GM21737 (cell line): ENCODE data around the gene XKR7.
"Not testable (repeated sequence)": the region's sequence is repeated elsewhere in the genome, so short reads cannot be mapped to it uniquely, and the experiment has no call there.

Experiments used
- ATAC-seq: cut with Tn5 transposase; IDR thresholded peaks from one replicate; pipeline ENCODE4 v1.9.1; 2021; ENCODE audit warnings: mild to moderate bottlenecking, moderate library complexity; ENCODE audit not compliant: unreplicated experiment

XKR7 gene

DNA sequence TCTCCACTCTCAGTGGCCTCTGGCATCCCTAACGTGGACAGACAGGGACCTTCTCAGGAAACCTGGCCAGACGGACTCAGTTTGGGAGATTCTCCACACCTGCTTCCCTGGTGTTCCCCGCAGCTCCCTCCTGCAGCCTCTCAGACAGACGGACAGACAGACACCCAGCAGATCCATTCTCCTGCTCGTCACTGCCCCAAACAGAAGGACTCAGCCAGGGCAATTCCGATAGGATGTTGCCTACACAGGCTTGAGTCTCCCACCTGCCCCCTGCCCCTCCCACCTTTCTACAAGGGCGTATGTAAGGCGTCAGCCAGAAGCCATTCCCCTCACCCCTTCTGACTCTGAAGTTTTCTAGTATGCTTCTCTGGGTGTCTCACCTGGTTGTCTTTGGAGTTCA lies 42.7 kb downstream of the XKR7 start:
- ATAC-seq, result no peak

DNA sequence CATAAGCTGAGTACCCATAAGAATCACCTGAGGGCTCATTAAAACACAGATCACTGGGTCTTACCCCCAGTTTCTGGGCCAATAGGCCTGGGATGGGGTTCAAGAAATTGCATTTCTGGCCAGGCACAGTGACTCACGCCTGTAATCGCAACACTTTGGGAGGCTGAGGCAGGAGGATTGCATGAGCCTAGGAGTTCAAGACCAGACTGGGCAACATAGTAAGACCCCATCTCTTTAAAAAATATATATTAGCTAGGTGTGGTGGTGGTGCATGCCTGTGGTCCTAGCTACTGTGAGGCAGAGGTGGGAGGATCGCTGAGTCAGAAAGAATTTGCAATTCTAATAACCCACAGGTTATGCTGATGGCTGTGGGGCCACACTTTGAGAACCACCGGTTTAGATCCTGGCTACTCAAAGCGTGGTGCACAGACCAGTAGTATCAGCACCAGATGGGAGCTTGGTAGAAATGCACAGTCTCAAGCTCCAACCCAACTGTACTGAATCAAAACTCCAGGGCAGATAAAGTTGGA lies 44.3 kb downstream of the XKR7 start:
- no peak for ATAC-seq

DNA sequence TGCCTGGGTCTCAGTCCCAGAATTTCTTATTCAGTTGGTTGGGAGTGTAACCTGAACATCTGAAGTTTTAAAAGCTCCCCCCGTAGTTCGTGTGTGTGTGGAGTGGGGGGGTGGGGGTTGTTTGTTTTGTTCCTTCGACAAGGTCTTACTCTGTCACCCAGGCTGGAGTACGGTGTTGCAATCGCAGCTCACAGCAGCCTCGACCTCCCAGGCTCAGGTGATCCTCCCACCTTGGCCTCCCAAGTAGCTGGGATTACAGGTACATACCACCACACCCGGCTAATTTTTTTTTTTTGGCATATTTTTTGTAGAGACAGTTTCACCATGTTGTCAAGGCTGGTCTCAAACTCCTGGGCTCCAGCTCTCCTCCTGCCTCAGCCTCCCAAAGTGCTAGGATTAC lies 45.4 kb downstream of the XKR7 start:
- ATAC-seq, result no peak

DNA sequence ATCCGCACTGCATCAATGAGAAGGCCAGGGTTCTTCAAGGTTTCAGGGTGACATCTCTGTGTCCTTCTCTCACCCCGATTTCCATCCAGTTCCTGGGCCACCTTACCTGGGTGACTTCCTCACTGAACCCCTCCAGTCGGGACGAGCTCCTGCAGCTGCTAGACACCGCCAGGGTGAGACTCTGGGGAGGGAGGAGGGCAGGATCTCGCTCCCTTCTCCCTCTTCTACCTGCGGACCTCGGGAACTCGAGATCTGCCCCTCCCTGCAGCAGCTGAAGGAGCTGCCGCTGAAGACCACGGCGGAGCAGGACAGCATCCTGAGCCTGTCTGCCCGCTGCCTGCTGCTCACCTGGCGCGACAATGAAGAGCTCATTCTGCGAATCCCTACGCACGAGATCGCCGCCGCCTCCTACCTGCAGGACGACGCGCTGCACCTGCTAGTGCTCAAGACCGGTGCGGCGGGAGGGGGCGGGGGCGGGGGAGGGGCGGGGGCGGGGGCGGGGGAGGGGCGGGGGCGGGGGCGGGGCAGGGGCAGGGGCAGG lies 49.8 kb downstream of the XKR7 start:
- ATAC-seq, result no peak

DNA sequence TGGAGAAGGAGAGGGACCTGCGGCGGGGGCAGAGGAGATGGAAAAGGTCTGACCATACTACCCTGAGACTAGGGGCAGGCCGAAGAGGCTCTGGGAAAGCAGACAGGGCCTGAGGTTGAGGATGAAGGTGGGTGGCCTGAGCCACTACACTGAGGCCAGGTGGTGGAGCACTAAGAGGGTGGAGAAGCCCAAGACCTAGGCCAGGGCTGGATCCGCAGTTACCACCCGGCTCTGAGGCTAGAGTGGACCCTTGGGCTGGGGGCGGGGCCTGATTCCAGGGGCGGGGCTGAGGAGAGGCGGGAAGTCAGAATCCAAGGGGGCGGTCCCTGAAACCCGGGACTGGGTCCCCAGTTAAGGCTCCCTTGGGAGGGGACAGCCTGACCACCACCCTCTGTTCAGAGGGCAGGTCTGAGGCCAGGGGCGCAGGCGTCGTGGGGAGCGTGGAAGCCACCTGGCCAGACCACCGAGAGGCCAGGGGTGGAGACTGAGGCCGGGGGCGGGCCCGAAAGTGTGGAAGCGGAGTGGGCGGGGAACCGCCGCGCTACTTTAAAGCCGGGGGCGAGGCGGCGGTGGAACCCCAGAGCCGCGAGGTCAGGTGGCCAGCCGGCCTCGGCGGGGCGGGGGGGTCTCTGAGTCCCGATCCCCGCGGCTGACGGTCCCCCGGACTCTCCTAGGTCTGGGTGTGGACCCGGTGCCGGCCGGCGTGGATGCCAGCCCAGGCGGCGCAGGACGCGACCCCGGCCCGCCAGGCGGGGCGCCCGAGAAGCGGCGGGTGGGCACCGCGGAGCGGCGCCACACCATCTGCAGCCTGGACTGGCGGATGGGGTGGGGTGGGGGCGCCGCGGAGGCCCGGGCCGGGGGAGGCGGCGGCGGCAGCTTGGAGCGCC lies 50.6 kb downstream of the XKR7 start:
- ATAC-seq, result no peak

DNA sequence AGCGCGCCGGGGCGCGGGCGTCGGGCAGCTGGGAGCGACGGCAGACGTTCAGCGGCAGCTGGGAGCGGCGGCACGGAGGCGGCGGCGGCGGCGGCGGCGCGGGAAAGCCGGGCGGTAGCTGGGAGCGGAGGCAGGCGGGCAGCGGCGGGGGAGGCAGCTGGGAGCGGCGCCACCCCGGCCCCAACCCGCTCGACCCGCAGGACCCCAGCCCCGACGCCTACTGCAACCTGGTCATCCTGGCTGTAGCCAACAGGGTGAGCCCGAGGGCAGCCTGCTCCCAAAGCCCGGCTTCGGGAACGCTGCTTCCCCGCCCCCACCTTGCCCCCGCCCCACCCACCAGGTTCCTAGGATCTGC lies 51.2 kb downstream of the XKR7 start:
- no peak for ATAC-seq

DNA sequence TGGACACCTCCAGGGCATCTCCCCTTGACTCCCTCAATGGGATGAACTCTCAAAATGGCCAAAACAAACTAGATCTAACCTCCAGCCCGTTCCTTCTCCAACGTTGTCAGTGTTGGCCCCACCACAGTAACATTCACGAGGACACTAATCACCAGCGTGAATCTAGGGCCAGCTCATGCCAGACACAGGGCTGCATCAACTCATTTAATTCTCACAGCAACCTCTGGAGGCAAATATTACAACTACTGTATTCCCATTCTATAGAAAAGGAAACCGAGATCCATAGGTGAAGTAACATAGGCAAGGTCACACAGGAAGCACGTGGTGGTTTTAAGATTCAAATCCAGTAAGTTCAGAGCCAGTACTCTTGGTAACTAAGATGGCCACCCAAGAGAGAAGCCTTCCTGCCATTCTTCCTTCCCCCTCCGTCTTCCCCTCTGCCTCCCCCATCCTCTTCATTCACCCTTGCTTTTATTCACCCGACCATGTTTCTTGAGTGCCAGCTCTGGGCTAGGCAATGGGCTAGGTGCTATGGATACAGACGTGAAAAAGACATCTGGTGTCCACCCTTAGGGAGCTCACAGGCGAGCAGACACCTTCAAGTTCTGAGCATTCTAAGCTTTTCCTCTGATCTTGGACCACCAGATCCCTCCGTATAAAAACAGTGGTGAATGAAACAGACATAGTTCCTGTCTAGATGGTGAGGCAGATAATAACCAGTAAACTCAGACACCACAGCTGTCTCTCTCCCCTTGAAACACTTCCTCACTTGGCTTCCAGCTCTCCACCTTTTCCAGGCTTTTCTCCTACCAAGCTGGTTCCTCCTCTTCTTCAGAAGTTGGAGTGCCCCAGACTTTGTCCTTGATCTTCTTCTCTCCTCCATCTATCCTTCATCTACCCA lies 51.9 kb downstream of the XKR7 start:
- ATAC-seq, result no peak

DNA sequence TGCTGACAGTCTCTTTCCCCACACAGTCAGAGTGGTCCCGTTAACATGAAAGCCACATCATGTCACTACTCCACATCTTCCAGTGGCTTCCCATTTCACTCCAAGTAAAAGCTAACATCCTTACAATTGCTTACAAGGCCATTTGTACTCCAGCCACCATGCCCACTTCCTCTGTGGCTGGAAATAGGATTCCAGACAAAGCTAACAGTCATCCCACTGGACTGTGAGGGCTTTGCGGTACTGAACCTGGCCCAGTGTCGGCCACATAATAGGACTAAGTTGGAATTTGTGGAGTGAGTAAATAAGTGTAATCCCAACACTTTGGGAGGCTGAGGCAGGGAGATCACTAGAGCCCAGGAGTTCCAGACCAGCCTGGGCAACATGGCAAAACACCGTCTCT lies 53.1 kb downstream of the XKR7 start:
- no peak for ATAC-seq

DNA sequence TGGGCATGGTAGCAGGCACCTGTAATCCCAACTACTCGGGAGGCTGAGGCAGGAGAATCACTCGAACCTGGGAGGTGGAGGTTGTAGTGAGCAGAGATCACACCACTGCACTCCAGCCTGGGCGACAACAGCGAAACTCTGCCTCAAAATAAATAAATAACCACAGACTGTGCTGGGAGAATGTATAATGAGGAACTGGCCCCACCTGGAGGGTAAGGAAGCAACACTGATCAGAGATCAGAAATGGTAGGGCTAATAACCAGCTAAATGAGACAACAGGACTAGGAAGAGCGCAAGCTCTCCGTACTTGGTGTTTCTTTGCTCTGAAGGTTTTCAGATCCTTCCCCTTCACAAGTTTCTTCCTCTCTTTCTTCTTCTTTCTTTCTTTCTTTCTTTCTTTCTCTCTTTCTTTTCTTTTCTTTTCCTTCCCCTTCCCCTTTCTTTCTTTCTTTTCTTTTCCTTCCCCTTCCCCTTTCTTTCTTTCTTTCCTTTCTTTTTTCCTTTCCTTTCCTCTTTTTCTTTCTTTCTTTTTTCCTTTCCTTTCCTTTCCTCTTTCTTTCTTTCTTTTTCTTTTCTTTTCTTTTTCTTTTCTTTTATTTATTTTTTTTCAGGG lies 56.8 kb downstream of the XKR7 start:
- ATAC-seq, result no peak

DNA sequence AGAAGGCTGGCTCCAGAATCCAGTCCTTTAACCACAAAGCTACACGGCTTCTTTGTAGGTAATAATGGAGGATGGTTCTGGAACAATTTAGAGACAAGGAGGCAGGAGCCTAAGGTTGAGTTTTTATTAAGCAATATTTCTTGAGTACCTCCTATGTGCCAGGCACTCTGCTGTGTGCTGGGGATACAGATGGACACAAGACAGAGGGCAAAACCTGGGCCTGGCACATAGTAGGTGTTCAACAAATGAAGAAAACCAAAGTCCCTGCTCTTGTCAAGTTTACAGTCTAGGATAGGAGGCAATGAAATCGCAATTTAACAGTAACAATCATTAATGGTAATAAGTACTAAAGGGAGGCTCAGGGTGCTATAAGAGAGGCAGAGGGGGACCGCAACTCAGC lies 59.7 kb downstream of the XKR7 start:
- no peak for ATAC-seq

DNA sequence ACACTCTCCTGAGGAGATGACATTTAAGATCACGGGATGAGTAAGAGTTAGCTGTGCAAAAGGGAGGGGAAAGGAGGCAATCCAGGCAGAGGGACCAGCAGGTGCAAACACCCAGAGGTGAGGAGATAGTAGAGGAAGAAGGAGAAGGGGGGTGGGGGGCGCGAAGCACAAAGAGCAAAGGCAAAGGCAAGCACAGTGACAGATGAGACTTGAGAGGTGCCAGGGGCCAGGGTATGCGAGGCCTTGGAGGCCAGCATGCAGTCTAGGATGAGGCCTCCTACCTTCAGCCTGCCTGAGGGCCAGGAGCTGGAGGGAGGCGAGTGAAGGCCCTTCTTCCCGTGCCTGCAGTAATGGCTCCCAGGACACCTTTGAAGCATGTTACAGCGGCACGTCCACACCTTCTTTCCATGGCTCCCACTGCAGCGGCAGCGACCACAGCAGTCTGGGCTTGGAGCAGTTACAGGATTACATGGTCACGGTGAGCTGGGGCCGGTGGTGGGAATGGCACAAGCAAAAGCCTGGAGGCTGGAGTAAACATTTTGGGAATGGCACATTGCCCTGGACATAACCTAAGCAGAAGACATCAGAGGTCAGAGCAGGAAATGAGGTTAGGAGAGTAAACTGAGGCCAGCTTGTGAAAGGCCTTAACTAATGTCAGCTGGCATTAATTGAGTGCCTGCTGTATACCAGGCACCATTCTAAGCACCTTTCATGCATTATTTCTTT lies 60.9 kb downstream of the XKR7 start:
- ATAC-seq, result no peak

DNA sequence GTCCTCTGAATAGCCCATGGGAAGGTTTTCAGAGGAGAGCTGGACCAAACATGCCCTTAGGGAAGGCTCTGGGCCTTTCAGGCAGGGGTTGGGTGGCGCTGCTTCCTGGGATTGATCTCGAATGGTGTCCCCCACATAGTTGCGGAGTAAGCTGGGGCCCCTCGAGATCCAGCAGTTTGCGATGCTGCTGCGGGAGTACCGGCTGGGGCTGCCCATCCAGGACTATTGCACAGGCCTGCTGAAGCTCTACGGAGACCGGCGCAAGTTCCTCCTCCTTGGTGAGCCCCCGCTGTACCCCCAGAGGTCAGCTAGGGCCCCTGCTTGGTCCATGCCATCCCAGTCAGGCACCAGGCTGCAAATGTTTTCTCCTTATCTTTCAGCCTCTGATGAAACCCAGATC lies 61.6 kb downstream of the XKR7 start:
- ATAC-seq, result no peak

DNA sequence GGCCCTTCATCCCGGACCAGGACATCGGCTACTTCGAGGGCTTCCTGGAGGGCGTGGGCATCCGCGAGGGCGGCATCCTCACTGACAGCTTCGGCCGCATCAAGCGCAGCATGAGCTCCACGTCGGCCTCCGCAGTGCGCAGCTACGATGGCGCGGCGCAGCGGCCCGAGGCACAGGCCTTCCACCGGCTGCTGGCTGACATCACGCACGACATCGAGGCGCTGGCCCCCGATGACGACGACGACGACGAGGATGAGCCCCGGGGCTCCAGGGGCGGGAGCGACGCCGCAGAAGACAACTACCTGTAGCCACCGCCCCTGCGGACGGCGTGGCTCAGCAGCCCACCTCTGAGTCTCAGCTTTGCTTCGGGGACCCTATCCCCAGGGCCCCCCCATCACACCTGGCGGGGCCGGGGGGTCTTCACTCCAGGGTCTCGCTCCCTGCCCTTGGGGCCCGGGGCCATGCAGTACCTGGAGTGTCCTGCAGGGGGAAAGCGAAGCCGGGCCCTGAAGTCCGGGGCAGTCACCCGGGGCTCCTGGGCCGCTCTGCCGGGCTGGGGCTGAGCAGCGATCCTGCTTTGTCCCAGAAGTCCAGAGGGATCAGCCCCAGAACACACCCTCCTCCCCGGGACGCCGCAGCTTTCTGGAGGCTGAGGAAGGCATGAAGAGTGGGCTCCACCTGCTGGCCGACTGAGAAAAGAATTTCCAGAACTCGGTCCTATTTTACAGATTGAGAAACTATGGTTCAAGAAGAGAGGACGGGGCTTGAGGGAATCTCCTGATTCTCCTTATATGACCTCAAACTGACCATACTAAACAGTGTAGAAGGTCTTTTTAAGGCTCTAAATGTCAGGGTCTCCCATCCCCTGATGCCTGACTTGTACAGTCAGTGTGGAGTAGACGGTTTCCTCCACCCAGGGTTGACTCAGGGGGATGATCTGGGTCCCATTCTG lies 63.3 kb downstream of the XKR7 start:
- no peak for ATAC-seq

DNA sequence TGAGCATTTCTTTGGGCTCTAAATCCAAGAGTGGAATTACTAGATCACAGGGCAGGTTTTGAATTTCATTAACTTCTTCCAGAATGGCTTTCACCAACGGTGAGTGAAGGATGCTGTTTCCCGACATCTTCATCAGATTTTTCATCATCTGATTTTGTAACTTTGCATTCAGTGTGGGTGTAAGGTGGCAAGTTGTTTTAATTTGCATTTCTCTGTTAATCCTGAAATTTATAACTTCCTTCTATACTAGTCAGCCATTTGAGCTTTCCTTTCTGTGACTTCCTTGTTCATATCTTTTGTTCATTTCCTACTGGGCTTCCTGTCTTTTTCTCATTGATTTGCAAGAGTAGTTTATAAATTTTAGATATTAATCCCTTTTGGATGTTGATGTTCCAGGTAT lies 65.4 kb downstream of the XKR7 start:
- no peak for ATAC-seq

DNA sequence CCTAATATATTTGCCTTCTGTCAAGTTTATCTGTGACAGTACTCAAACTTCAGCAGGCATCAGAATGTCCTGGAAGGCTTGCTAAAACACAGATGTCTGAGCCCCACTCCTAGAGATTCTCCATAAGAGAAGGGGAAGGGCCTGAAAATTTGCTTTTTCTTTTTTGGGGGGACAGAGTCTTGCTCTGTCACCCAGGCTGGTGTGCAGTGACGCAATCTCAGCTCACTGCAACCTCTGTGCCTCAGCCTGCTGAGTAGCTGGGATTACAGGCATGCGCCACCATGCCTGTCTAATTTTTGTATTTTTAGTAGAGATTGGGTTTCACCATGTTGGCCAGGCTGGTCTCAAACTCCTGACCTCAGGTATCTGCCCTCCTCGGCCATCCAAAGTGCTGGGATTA lies 65.8 kb downstream of the XKR7 start:
- not testable (repeated sequence) for ATAC-seq

DNA sequence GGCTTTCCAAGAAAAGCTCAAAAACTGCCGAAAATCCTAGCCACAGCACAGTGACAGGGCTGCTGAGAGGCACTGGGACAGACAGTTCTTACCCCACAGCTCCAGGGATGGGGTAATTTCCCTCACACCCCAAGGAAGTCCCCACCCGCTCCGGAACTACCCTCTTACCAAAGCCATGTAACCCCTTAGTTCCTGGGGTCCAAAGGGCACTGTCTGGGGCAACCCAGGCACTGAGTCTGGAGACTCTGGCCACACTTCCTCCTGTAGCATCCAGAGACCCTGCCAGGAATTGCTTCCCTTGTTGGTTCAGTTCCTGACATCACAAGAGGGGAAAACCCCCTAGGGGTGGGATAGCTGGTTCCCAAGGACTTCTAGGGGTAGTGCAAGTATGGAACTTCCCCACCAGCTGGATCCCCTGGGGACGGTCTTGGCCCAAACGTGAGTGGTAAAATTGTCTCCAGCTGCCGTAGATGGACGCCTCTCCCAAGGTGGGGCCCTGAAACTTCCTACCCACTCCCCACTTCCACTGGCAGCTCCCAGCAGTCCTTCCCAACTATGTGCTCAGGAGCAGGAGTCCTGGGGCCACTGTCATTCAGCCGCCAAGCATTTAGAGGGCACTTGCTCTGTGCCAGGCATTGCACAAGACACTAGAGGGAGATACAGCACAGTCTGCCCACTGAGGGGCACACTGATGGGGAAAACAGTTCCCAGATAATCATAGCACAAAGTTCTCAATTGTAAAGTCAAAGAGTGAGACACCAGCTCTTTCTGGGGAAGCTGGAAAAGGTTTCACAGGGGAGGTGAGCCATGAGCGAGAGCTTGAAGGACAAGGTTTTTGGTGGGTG lies 66.9 kb downstream of the XKR7 start:
- ATAC-seq, result no peak

DNA sequence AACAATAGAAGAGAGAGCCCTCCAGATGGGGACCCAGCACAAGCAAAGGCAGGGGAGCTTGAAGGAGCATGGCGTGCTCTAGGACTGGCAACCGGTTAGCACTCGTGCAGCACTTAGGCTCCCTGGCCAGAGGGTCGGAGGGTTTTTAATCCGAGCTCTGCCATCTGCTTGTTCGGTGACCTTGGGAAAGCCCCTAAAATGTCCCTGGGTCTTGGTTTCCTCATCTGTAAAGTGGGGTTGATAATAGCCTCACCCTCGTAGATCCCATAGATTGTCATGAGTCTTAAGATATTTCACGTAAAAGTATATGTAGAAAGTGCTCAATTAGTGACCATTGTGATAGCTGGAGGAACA lies 67.5 kb downstream of the XKR7 start:
- ATAC-seq, result no peak

DNA sequence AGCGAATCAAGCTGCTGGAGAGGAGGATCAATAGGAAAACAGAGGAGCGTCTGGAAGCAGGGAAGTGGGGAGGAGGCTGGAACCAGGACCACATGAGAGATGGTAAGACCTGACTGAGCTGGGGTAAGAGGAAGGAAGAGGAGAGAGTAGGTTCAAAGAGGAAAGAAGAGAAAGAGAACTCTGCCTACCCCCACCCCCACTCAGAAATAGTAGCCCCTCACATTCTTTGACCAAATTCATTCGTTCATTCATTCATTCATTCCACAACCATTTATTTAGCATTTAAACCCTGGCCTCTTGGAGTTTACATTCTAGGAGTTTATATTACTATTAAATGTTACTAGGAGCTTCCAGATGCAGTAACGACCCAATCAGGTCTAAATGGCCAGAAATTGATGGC lies 68.3 kb downstream of the XKR7 start:
- no peak for ATAC-seq
